ENCODE results near the gene FOXA3. TPM values are rescaled to one million over a fixed set of nuclear protein-coding genes. Genes with fewer than 3 reads are reported as not detected.

The FOXA3 gene
- total RNA-seq, 1 experiment from 2014 or later: 5.8 TPM

GRCh38 chr19:45918721-45919120 is 54.6 kb downstream of the FOXA3 start (continued):
- TF ChIP-seq CTCF (IDR thresholded peaks at IDR 0.05 in 2 of 3, conservative IDR thresholded peaks at IDR 0.05 in 1 of 3; ENCODE audit: borderline replicate concordance in 1 of 3, insufficient read depth in 1 of 3, low read depth in 2 of 3, low read length in 2 of 3): no peak
- no peak for TF ChIP-seq YY1 (IDR thresholded peaks at IDR 0.05; ENCODE audit: extremely low read depth, insufficient replicate concordance, low read depth, low read length)

- POLR2A ChIA-PET: no interaction called here
- H4K20me1 ChIP-seq (ENCODE audit: insufficient read depth): no peaks in the 10 kb centered on the region
- no peaks in the 10 kb centered on the region for H3K9me2 ChIP-seq (ENCODE audit: insufficient read depth)
- H3K9ac ChIP-seq (ENCODE audit: low read length): no peak overlapping the region
- no TSS peak for BruUV-seq (replicated peaks)
- no peak overlapping the region for H2AFZ ChIP-seq (ENCODE audit: low read depth, low read length, poor library complexity, severe bottlenecking)
- no peak for ATAC-seq
- TF ChIP-seq YY1 (IDR thresholded peaks at IDR 0.05; ENCODE audit: extremely low read depth, insufficient replicate concordance, low read depth, low read length) (no peak), ATF3 (IDR thresholded peaks at IDR 0.05) (no peak), ZBTB33 (IDR thresholded peaks at IDR 0.05; ENCODE audit: extremely low read depth, insufficient replicate concordance, low read length) (no peak), FOSL1 (IDR thresholded peaks at IDR 0.05; ENCODE audit: low read depth) (no peak), ELF1 (IDR thresholded peaks at IDR 0.05; ENCODE audit: borderline replicate concordance, low read depth) (no peak), ZFX (IDR thresholded peaks at IDR 0.05) (no peak), RAD21 (IDR thresholded peaks at IDR 0.05; ENCODE audit: low read depth) (no peak), ZNF274 (IDR thresholded peaks at IDR 0.05; ENCODE audit: low read depth, low read length) (no peak), EGR1 (IDR thresholded peaks at IDR 0.05; ENCODE audit: low read depth) (no peak), POLR2A (IDR thresholded peaks at IDR 0.05; ENCODE audit: borderline replicate concordance, extremely low read depth, insufficient read depth, insufficient read length) (no peak), REST (IDR thresholded peaks at IDR 0.05; ENCODE audit: low read depth) (no peak), EZH2 (IDR thresholded peaks at IDR 0.05) (no peak), SRF (IDR thresholded peaks at IDR 0.05; ENCODE audit: low read depth) (no peak), TCF7L2 (IDR thresholded peaks at IDR 0.05; ENCODE audit: borderline replicate concordance, extremely low read depth, insufficient read depth, insufficient read length) (no peak), SP1 (IDR thresholded peaks at IDR 0.05; ENCODE audit: low read depth) (no peak), MAX (IDR thresholded peaks at IDR 0.05) (no peak), SIN3A (IDR thresholded peaks at IDR 0.05; ENCODE audit: low read depth) (no peak)
- RAD21 ChIA-PET (ENCODE audit: low non-redundant PET in 1 of 2, low total read pairs in 2 of 2, uncharacterized antibody in 2 of 2, unreplicated experiment in 2 of 2): no interaction called here
- no peak overlapping the region for H3K4me3 ChIP-seq (replicated peaks in 1 of 2; ENCODE audit: low read depth in 1 of 2, low read length in 2 of 2)
- H3K27ac ChIP-seq (ENCODE audit: low read depth, low read length): no peak overlapping the region
- H3K4me2 ChIP-seq (ENCODE audit: low read length): no peak overlapping the region
- intact Hi-C loops (cut with micrococcal nuclease): no loop called here
- no peaks in the 10 kb centered on the region for H3K79me2 ChIP-seq (ENCODE audit: insufficient read depth, low read length)
- CTCF ChIA-PET: interaction anchor here (0.7 kb wide), 1 partner anchor 475 kb away, joined by 4 read pairs; no protein-coding TSS in a partner anchor
- no peak for DNase-seq (ENCODE audit: low read depth, low spot score)
- H3K4me1 ChIP-seq (ENCODE audit: control insufficient read depth in 1 of 2, insufficient read depth in 2 of 2, low read length in 2 of 2): peaks cover 10% of the 10 kb centered on the region in 2 experiments
- no peaks in the 10 kb centered on the region for H3K36me3 ChIP-seq (ENCODE audit: control insufficient read depth in 1 of 2, insufficient read depth in 2 of 2, low read length in 2 of 2)
- H3K9me3 ChIP-seq (ENCODE audit: control insufficient read depth in 1 of 2, insufficient read depth in 1 of 2, low read depth in 1 of 2, low read length in 2 of 2): no peaks in the 10 kb centered on the region
- H3K27me3 ChIP-seq (ENCODE audit: insufficient read depth, low read length): no peaks in the 10 kb centered on the region
Measured at GRCh38 chr19:45919678-45920077, 55.6 kb downstream of the FOXA3 start.
